ENCODE measurements around the gene TMEM50B. TPM values are rescaled to one million over a fixed set of nuclear protein-coding genes. Genes with fewer than 3 reads are reported as not detected.

The TMEM50B gene
- total and polyA plus RNA-seq, 2 of the 8 experiments (the other 6 are each of a cell fraction or from before 2014, with no cell fraction given) = 16.8 to 20.5 TPM

DNA sequence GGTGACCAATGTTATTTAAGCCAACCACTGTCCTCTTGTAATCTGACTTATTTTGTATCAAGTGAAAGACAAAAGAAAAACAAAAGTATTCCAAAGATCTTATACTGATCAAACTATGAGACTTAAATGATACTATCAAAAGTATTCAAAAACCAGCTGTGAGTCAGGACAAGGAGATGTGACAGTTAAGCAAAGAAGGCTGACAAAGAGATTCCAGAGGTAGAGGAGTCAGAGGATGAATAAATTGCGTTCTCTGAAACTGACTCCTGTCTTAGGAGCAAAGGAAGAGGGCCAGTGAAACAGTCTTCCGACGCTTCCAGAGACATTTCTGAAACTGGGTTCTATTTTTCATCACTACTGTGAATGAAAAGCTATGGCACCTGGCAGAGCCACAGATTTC, 20.9 kb downstream of the TMEM50B start:
- Histone ChIP-seq H3K23ac (ENCODE audit: insufficient read length) (no peak overlapping the region), H2AFZ (ENCODE audit: low read length) (no peak overlapping the region), H3K27me3 (replicated peaks in 1 of 4; ENCODE audit: control insufficient read depth in 3 of 4, extremely low read depth in 1 of 4, insufficient read depth in 3 of 4, low read length in 3 of 4) (no peaks in the 10 kb centered on the region), H3K4me2 (ENCODE audit: insufficient read depth in 1 of 2, low read depth in 2 of 2, low read length in 2 of 2) (no peak overlapping the region), H4K5ac (ENCODE audit: insufficient read length, low read depth, low read length) (no peak overlapping the region), H2BK20ac (ENCODE audit: low read length) (no peak overlapping the region), H3K56ac (replicated peaks; ENCODE audit: insufficient read length, low read depth, low read length) (no peak overlapping the region), H3K4me1 (replicated peaks in 1 of 4; ENCODE audit: control insufficient read depth in 3 of 4, insufficient read depth in 4 of 4, low read length in 3 of 4) (no peaks in the 10 kb centered on the region), H4K20me1 (replicated peaks in 1 of 2; ENCODE audit: control insufficient read depth in 1 of 2, insufficient read depth in 2 of 2, low read length in 2 of 2) (no peaks in the 10 kb centered on the region), H3K79me1 (ENCODE audit: low read depth, low read length) (no peaks in the 10 kb centered on the region), H3K36me3 (ENCODE audit: control insufficient read depth in 2 of 4, insufficient read depth in 4 of 4, low read length in 3 of 4) (peaks cover 0 to 4% (median under 1%) of the 10 kb centered on the region in 4 experiments; a peak in 3 of 8 replicates), H3K4me3 (ENCODE audit: extremely low read depth in 1 of 4, insufficient read depth in 2 of 4, low read depth in 3 of 4, low read length in 4 of 4) (no peak overlapping the region), H4K8ac (ENCODE audit: extremely low read depth, insufficient read depth, low read length) (no peak overlapping the region), H3K9ac (replicated peaks in 1 of 4; ENCODE audit: extremely low read depth in 1 of 4, low read depth in 3 of 4, low read length in 3 of 4) (no peak overlapping the region), H3K4ac (replicated peaks; ENCODE audit: insufficient read length, low read depth, low read length) (no peak overlapping the region), H3K27ac (ENCODE audit: low read depth, low read length) (no peak overlapping the region), H2BK5ac (ENCODE audit: low read depth, low read length) (no peak overlapping the region), H3K18ac (ENCODE audit: extremely low read depth, low read length) (no peak overlapping the region), H2AK5ac (ENCODE audit: low read depth, low read length) (no peak overlapping the region), H2BK15ac (ENCODE audit: low read length) (no peak overlapping the region), H3K23me2 (ENCODE audit: low read depth, low read length) (no peaks in the 10 kb centered on the region), H3K14ac (ENCODE audit: insufficient read length) (no peak overlapping the region), H2BK12ac (ENCODE audit: low read depth, low read length) (no peak overlapping the region), H2BK120ac (replicated peaks; ENCODE audit: low read depth, low read length) (no peak overlapping the region), H3K9me3 (ENCODE audit: insufficient read depth in 2 of 2, low read depth in 1 of 2, low read length in 1 of 2) (no peaks in the 10 kb centered on the region), H4K91ac (replicated peaks; ENCODE audit: insufficient read length, low read length) (no peak overlapping the region), H3K79me2 (ENCODE audit: control insufficient read depth in 1 of 2, insufficient read depth in 2 of 2, low read length in 2 of 2) (no peaks in the 10 kb centered on the region)
- ChIA-PET POLR2A (ENCODE audit: partially characterized antibody) (no interaction called here), CTCF (ENCODE audit: partially characterized antibody) (interaction anchor here (1.2 to 1.6 kb wide), 3 partner anchors 12 to 110 kb away, joined by 3 to 4 read pairs (median 3); no protein-coding TSS in a partner anchor)
- WGBS, 2 experiments (ENCODE audit: extremely low coverage in 1 of 2, insufficient coverage in 1 of 2, insufficient read length in 1 of 2, insufficient replicate concordance in 2 of 2, low coverage in 1 of 2, low lambda C conversion rate in 2 of 2, missing lambda C conversion rate in 1 of 2) = 93% methylated on average over 3 of the region's 3 CpGs; no CpG with 5 or more reads in 1 of the 2 experiments
- DNase-seq (ENCODE audit: low read depth in 1 of 2, low spot score in 2 of 2) (no peak), FAIRE-seq (no peak)
- no peak for TF ChIP-seq SRF (IDR thresholded peaks at IDR 0.05; ENCODE audit: low read depth, low read length)
- TF ChIP-seq RXRA (IDR thresholded peaks at IDR 0.05; ENCODE audit: insufficient read depth, low read depth, low read length) = no peak
- TF ChIP-seq KDM1A (IDR thresholded peaks at IDR 0.05; ENCODE audit: borderline replicate concordance, low read length) = no peak
- TF ChIP-seq TCF12 (IDR thresholded peaks at IDR 0.05; ENCODE audit: low read depth, low read length) = no peak
- no peak for TF ChIP-seq TAF7 (optimal IDR thresholded peaks at IDR 0.05; ENCODE audit: borderline replicate concordance, low read depth, low read length)
- TF ChIP-seq SP4 (IDR thresholded peaks at IDR 0.05; ENCODE audit: low read length) = no peak
- TF ChIP-seq, protein P1, sequence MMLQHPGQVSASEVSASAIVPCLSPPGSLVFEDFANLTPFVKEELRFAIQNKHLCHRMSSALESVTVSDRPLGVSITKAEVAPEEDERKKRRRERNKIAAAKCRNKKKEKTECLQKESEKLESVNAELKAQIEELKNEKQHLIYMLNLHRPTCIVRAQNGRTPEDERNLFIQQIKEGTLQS (IDR thresholded peaks at IDR 0.05; ENCODE audit: insufficient read depth, low read depth, low read length) = no peak
- no peak for TF ChIP-seq E2F6 (IDR thresholded peaks at IDR 0.05)
- no peak for TF ChIP-seq BCL11A (IDR thresholded peaks at IDR 0.05; ENCODE audit: low read depth in 2 of 2, low read length in 2 of 2)
- TF ChIP-seq CEBPB (IDR thresholded peaks at IDR 0.05; ENCODE audit: low read depth, low read length) = no peak
- TF ChIP-seq GTF2F1 (IDR thresholded peaks at IDR 0.05; ENCODE audit: borderline replicate concordance, low read depth, low read length) = no peak
- TF ChIP-seq, protein P2, sequence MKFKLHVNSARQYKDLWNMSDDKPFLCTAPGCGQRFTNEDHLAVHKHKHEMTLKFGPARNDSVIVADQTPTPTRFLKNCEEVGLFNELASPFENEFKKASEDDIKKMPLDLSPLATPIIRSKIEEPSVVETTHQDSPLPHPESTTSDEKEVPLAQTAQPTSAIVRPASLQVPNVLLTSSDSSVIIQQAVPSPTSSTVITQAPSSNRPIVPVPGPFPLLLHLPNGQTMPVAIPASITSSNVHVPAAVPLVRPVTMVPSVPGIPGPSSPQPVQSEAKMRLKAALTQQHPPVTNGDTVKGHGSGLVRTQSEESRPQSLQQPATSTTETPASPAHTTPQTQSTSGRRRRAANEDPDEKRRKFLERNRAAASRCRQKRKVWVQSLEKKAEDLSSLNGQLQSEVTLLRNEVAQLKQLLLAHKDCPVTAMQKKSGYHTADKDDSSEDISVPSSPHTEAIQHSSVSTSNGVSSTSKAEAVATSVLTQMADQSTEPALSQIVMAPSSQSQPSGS (IDR thresholded peaks at IDR 0.05; ENCODE audit: low read length) = no peak
